IMR-90 (cell line): ENCODE data around the gene GSTK1. TPM values are rescaled to one million over a fixed set of nuclear protein-coding genes. Genes with fewer than 3 reads are reported as not detected.

Source experiments
- ATAC-seq: fragments of 200-7000 bp; cut with Tn5 transposase; 2 replicates; pipeline ENCODE4 v1.9.1; 2020; ENCODE audit warnings: low read depth, mild to moderate bottlenecking, moderate library complexity
- BruUV-seq: library from RNA; stranded (reverse); fragments of 400-500 nt; replicated peaks from 2 replicates; lab custom pipeline; 2021; lab: Mats Ljungman, UMichigan
- CTCF ChIA-PET: fragments of 300-600 bp; formaldehyde crosslinking; extraction: SDS; loops from one replicate; lab custom pipeline; 2021; ENCODE audit warnings: antibody characterized with exemption; lab: Yijun Ruan, JAX
- POLR2A ChIA-PET: fragments of 300-600 bp; sonication (Branson Sonifier 250); formaldehyde crosslinking; loops from one replicate; lab custom pipeline; 2022; ENCODE audit warnings: antibody characterized with exemption; ENCODE audit not compliant: unreplicated experiment; lab: Charles Lee
- DNase-seq: peaks from one replicate; pipeline ENCODE4 v3.0.0; 2013
- H2AFZ ChIP-seq: replicated peaks from 2 replicates; pipeline ENCODE3; 2013; ENCODE audit warnings: low read length, mild to moderate bottlenecking; ENCODE audit not compliant: poor library complexity
- H2AK5ac ChIP-seq: 2 replicates; pipeline ENCODE4 v1.6.1; 2013; ENCODE audit warnings: low read depth, low read length, inconsistent platforms
- H2AK9ac ChIP-seq: replicated peaks from 2 replicates; pipeline ENCODE3; 2013; ENCODE audit warnings: mild to moderate bottlenecking, low read depth, low read length, moderate library complexity; ENCODE audit not compliant: poor library complexity
- H2BK120ac ChIP-seq: 2 replicates; pipeline ENCODE4 v1.6.1; 2013; ENCODE audit warnings: low read depth, low read length, inconsistent platforms
- H2BK15ac ChIP-seq: 3 replicates; pipeline ENCODE4 v1.6.1; 2013; ENCODE audit warnings: low read depth, low read length, inconsistent platforms
- H2BK20ac ChIP-seq: 2 replicates; pipeline ENCODE4 v1.6.1; 2013; ENCODE audit warnings: low read depth, mild to moderate bottlenecking, inconsistent platforms, low read length, moderate library complexity
- H2BK5ac ChIP-seq: 2 replicates; pipeline ENCODE4 v1.6.1; 2013; ENCODE audit warnings: mild to moderate bottlenecking, low read depth, low read length, inconsistent platforms; ENCODE audit not compliant: poor library complexity, severe bottlenecking
- H3K14ac ChIP-seq: replicated peaks from 2 replicates; pipeline ENCODE4 v1.6.1; 2013; ENCODE audit warnings: low read depth, low read length, inconsistent platforms
- H3K18ac ChIP-seq: 2 replicates; pipeline ENCODE4 v1.6.1; 2013; ENCODE audit warnings: low read depth, low read length, control low read depth
- H3K23ac ChIP-seq: 2 replicates; pipeline ENCODE4 v1.6.1; 2013; ENCODE audit warnings: low read depth, low read length, inconsistent platforms
- H3K27ac ChIP-seq: 2 replicates; pipeline ENCODE4 v1.5.1; 2013; ENCODE audit warnings: mild to moderate bottlenecking, control low read depth, low read length; ENCODE audit not compliant: insufficient read depth
- H3K27me3 ChIP-seq: 2 replicates; pipeline ENCODE4 v1.6.1; 2013; ENCODE audit warnings: low read length; ENCODE audit not compliant: control insufficient read depth, insufficient read depth
- H3K36me3 ChIP-seq: 2 replicates; pipeline ENCODE4 v1.6.1; 2013; ENCODE audit warnings: low read length, mixed read lengths; ENCODE audit not compliant: control insufficient read depth, insufficient read depth
- H3K4ac ChIP-seq: 2 replicates; pipeline ENCODE4 v1.6.1; 2013; ENCODE audit warnings: low read depth, low read length, inconsistent platforms
- H3K4me1 ChIP-seq: 2 replicates; pipeline ENCODE4 v1.6.1; 2013; ENCODE audit warnings: low read length, mixed read lengths; ENCODE audit not compliant: control insufficient read depth, insufficient read depth
- H3K4me2 ChIP-seq: 2 replicates; pipeline ENCODE4 v1.6.1; 2013; ENCODE audit warnings: low read depth, mild to moderate bottlenecking, control low read depth, low read length, moderate library complexity
- H3K4me3 ChIP-seq: 2 replicates; pipeline ENCODE4 v1.5.1; 2013; ENCODE audit warnings: low read depth, mild to moderate bottlenecking, control low read depth, low read length, moderate library complexity; ENCODE audit not compliant: insufficient read depth
- H3K56ac ChIP-seq: 2 replicates; pipeline ENCODE4 v1.6.1; 2013; ENCODE audit warnings: low read length, inconsistent platforms; ENCODE audit not compliant: insufficient read depth; ENCODE audit errors: extremely low read depth
- H3K79me1 ChIP-seq, 2 experiments: 2 replicates each; pipeline ENCODE4 v1.6.1; 2013; ENCODE audit warnings: low read length in 2 of 2, inconsistent platforms in 1 of 2, low read depth in 1 of 2
- H3K9ac ChIP-seq: 2 replicates; pipeline ENCODE4 v1.6.1; 2013; ENCODE audit warnings: low read depth, low read length, control low read depth
- H3K9me1 ChIP-seq: 2 replicates; pipeline ENCODE4 v1.6.1; 2013; ENCODE audit warnings: low read length, inconsistent platforms; ENCODE audit not compliant: insufficient read depth
- H3K9me3 ChIP-seq: 2 replicates; pipeline ENCODE4 v1.6.1; 2013; ENCODE audit warnings: low read length; ENCODE audit not compliant: control insufficient read depth, insufficient read depth
- H4K20me1 ChIP-seq: 2 replicates; pipeline ENCODE4 v1.6.1; 2013; ENCODE audit warnings: low read length, inconsistent platforms; ENCODE audit not compliant: insufficient read depth
- H4K5ac ChIP-seq: 2 replicates; pipeline ENCODE4 v1.6.1; 2013; ENCODE audit warnings: mild to moderate bottlenecking, low read depth, low read length, control low read depth
- H4K8ac ChIP-seq, 2 experiments: 2 replicates each; pipeline ENCODE4 v1.6.1; 2013; ENCODE audit warnings: low read depth in 2 of 2, low read length in 2 of 2, control low read depth in 1 of 2, inconsistent platforms in 1 of 2
- H4K91ac ChIP-seq: 2 replicates; pipeline ENCODE4 v1.6.1; 2013; ENCODE audit warnings: low read depth, low read length, inconsistent platforms; ENCODE audit not compliant: insufficient read depth
- BHLHE40 ChIP-seq: fragments of 150-350 bp; IDR thresholded peaks from 2 replicates; pipeline ENCODE4 v1.6.1; 2016; ENCODE audit warnings: mild to moderate bottlenecking, low read depth, low read length
- CEBPB ChIP-seq: IDR thresholded peaks from 2 replicates; pipeline ENCODE4 v1.6.1; 2012; ENCODE audit warnings: low read depth, low read length, improper control_type of control experiment
- CHD1 ChIP-seq: IDR thresholded peaks from 2 replicates; pipeline ENCODE4 v1.6.1; 2012; ENCODE audit warnings: low read depth, low read length, improper control_type of control experiment
- FOS ChIP-seq: fragments of 150-350 bp; IDR thresholded peaks from 2 replicates; pipeline ENCODE4 v1.6.1; 2016; ENCODE audit warnings: low read depth, low read length
- MAFK ChIP-seq: IDR thresholded peaks from 2 replicates; pipeline ENCODE4 v1.6.1; 2012; ENCODE audit warnings: low read depth, low read length, improper control_type of control experiment
- MAZ ChIP-seq: IDR thresholded peaks from 2 replicates; pipeline ENCODE4 v1.6.1; 2012; ENCODE audit warnings: low read depth, mild to moderate bottlenecking, low read length, improper control_type of control experiment, moderate library complexity, borderline replicate concordance
- MXI1 ChIP-seq: IDR thresholded peaks from 2 replicates; pipeline ENCODE4 v1.6.1; 2012; ENCODE audit warnings: low read depth, mild to moderate bottlenecking, low read length, moderate library complexity, borderline replicate concordance
- NFE2L2 ChIP-seq: fragments of 150-350 bp; IDR thresholded peaks from 2 replicates; pipeline ENCODE4 v1.6.1; 2016; ENCODE audit warnings: low read depth, mild to moderate bottlenecking, low read length
- POLR2A ChIP-seq: IDR thresholded peaks from 2 replicates; pipeline ENCODE4 v1.6.1; 2012; ENCODE audit warnings: mild to moderate bottlenecking, low read depth, low read length
- RAD21 ChIP-seq: IDR thresholded peaks from 2 replicates; pipeline ENCODE4 v1.6.1; 2012; ENCODE audit warnings: low read length, improper control_type of control experiment
- RCOR1 ChIP-seq: IDR thresholded peaks from 2 replicates; pipeline ENCODE4 v1.6.1; 2012; ENCODE audit warnings: mild to moderate bottlenecking, low read length, improper control_type of control experiment; ENCODE audit not compliant: insufficient replicate concordance
- RFX5 ChIP-seq: IDR thresholded peaks from 2 replicates; pipeline ENCODE4 v1.8.0; 2012; ENCODE audit warnings: low read depth, mild to moderate bottlenecking, low read length, moderate library complexity
- SMC3 ChIP-seq: fragments of 150-350 bp; IDR thresholded peaks from 2 replicates; pipeline ENCODE4 v1.6.1; 2016; ENCODE audit warnings: low read depth, mild to moderate bottlenecking, antibody characterized with exemption, low read length, moderate library complexity
- USF2 ChIP-seq: fragments of 150-350 bp; IDR thresholded peaks from 2 replicates; pipeline ENCODE4 v1.6.1; 2017; ENCODE audit warnings: mild to moderate bottlenecking, antibody characterized with exemption, low read length, low read depth
- WGBS, 2 experiments: methylation state at CpG; one replicate each; pipeline versions ENCODE4 v1.1.5 to v1.1.7; 2013; ENCODE audit warnings: missing lambda C conversion rate in 2 of 2; ENCODE audit not compliant: insufficient read length in 1 of 2; ENCODE audit errors: extremely low coverage in 2 of 2; 5-methylcytosine and 5-hydroxymethylcytosine counted together
- dilution Hi-C: fragments of 300-500 bp; cut with HindIII; formaldehyde crosslinking; loops from one replicate; pipeline ENCODE4 v1.14.3; 2018; ENCODE audit warnings: low sequenced_read_pairs; ENCODE audit not compliant: unreplicated experiment
- in situ Hi-C: fragments of 300-500 bp; cut with MboI; formaldehyde crosslinking; loops from 3 replicates; pipeline ENCODE4 v1.14.3; 2019; ENCODE audit warnings: low sequenced_read_pairs, inconsistent platforms, mixed read lengths
- intact Hi-C: fragments of 100-400 bp; cut with micrococcal nuclease; formaldehyde crosslinking; loops from 2 replicates; pipeline ENCODE4 v1.10.0; 2022
- polyA plus RNA-seq, 3 experiments: library from polyadenylated mRNA; depleted of rRNA; stranded (reverse); fragments of >200 nt; gene quantifications; 2 replicates each; pipeline ENCODE4 v1.2.3, GENCODE V29; 2012; ENCODE audit warnings: low replicate concordance in 1 of 3
- total RNA-seq: library from RNA; depleted of rRNA; stranded (reverse); fragments of >200 nt; gene quantifications from 2 replicates; pipeline ENCODE4 v1.2.3, GENCODE V29; 2012
- TF ChIP-seq, protein P1 (sequence below): conservative IDR thresholded peaks from 2 replicates; pipeline ENCODE4 v1.5.1; 2012; ENCODE audit warnings: mild to moderate bottlenecking, low read depth, low read length, improper control_type of control experiment
- TF ChIP-seq, protein P2 (sequence below): fragments of 150-350 bp; IDR thresholded peaks from 2 replicates; pipeline ENCODE4 v1.6.1; 2016; ENCODE audit warnings: low read depth, mild to moderate bottlenecking, low read length, moderate library complexity, borderline replicate concordance

GSTK1 gene
- total and polyA plus RNA-seq, 2 of the 4 experiments (the other 2 are of a cell fraction): 64.9 to 111 TPM

GRCh38 chr7:143257501-143257900 is 5.7 kb upstream of the GSTK1 start:
- no peak overlapping the region for H3K27ac ChIP-seq
- no peak overlapping the region for H2BK5ac ChIP-seq
- no peak overlapping the region for H4K91ac ChIP-seq
- H3K23ac ChIP-seq: no peak overlapping the region
- dilution Hi-C loops (no loop called here), in situ Hi-C loops (no loop called here), intact Hi-C loops (loop anchor here (5.0 kb wide), 1 partner anchor 155 kb away; no protein-coding TSS in a partner anchor)
- H2AFZ ChIP-seq: no peak overlapping the region
- H3K4me1 ChIP-seq: no peaks in the 10 kb centered on the region; the same call in 1 of the 2 replicates
- ATAC-seq (no peak), DNase-seq (no peak)
- TF ChIP-seq RCOR1 (no peak), CHD1 (no peak), CEBPB (no peak), USF2 (no peak), BHLHE40 (no peak), RAD21 (no peak), MAZ (no peak), POLR2A (no peak), NFE2L2 (no peak), MAFK (no peak), SMC3 (no peak), MXI1 (no peak), FOS (no peak), RFX5 (no peak)
- TF ChIP-seq, protein P1, sequence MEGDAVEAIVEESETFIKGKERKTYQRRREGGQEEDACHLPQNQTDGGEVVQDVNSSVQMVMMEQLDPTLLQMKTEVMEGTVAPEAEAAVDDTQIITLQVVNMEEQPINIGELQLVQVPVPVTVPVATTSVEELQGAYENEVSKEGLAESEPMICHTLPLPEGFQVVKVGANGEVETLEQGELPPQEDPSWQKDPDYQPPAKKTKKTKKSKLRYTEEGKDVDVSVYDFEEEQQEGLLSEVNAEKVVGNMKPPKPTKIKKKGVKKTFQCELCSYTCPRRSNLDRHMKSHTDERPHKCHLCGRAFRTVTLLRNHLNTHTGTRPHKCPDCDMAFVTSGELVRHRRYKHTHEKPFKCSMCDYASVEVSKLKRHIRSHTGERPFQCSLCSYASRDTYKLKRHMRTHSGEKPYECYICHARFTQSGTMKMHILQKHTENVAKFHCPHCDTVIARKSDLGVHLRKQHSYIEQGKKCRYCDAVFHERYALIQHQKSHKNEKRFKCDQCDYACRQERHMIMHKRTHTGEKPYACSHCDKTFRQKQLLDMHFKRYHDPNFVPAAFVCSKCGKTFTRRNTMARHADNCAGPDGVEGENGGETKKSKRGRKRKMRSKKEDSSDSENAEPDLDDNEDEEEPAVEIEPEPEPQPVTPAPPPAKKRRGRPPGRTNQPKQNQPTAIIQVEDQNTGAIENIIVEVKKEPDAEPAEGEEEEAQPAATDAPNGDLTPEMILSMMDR: no peak
- TF ChIP-seq, protein P2, sequence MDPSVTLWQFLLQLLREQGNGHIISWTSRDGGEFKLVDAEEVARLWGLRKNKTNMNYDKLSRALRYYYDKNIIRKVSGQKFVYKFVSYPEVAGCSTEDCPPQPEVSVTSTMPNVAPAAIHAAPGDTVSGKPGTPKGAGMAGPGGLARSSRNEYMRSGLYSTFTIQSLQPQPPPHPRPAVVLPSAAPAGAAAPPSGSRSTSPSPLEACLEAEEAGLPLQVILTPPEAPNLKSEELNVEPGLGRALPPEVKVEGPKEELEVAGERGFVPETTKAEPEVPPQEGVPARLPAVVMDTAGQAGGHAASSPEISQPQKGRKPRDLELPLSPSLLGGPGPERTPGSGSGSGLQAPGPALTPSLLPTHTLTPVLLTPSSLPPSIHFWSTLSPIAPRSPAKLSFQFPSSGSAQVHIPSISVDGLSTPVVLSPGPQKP: no peak
- H2BK120ac ChIP-seq: no peak overlapping the region
- no peak overlapping the region for H2AK9ac ChIP-seq
- H2BK20ac ChIP-seq: no peak overlapping the region
- H3K14ac ChIP-seq: no peak overlapping the region
- no peaks in the 10 kb centered on the region for H4K20me1 ChIP-seq
- no peak overlapping the region for H2BK15ac ChIP-seq
- ChIA-PET POLR2A (no interaction called here), CTCF (interaction anchor here (0.7 to 1.8 kb wide), 2 partner anchors 17 to 91 kb away, joined by 4 to 10 read pairs; no protein-coding TSS in a partner anchor)
- no peaks in the 10 kb centered on the region; the same call in 1 of the 2 replicates for H3K27me3 ChIP-seq
- no peak overlapping the region for H2AK5ac ChIP-seq
- H3K4me2 ChIP-seq: no peak overlapping the region
- H3K36me3 ChIP-seq: no peaks in the 10 kb centered on the region
- no peak overlapping the region for H4K5ac ChIP-seq
- no TSS peak for BruUV-seq
- H3K4ac ChIP-seq: no peak overlapping the region
- no peaks in the 10 kb centered on the region for H3K79me1 ChIP-seq
- WGBS, 2 experiments: no CpG with 5 or more reads among the region's 5 CpGs
- H4K8ac ChIP-seq: no peak overlapping the region
- no peaks in the 10 kb centered on the region for H3K9me1 ChIP-seq
- H3K9ac ChIP-seq: no peak overlapping the region
- no peak overlapping the region for H3K4me3 ChIP-seq
- H3K9me3 ChIP-seq: no peaks in the 10 kb centered on the region
- H3K18ac ChIP-seq: no peak overlapping the region
- H3K56ac ChIP-seq: no peak overlapping the region
